ENCODE results near the gene ZNF182. TPM values are rescaled to one million over a fixed set of nuclear protein-coding genes. Genes with fewer than 3 reads are reported as not detected.

Gene ZNF182
- total and polyA plus RNA-seq, 2 experiments from 2014 or later, result 6.2 to 7.1 TPM

GRCh38 chrX:48003367-48003757 is 427 bp downstream of the ZNF182 start:
- H3K27me3 Mint-ChIP-seq (ENCODE audit: insufficient read depth, low read depth, poor library complexity), result no peaks in the 10 kb centered on the region
- Histone ChIP-seq H3K79me2 (replicated peaks; ENCODE audit: insufficient read depth) (peaks cover 23% of the 10 kb centered on the region), H3K36me3 (ENCODE audit: insufficient read depth) (no peaks in the 10 kb centered on the region), H3K4me1 (ENCODE audit: insufficient read depth) (no peaks in the 10 kb centered on the region), H3K9me2 (ENCODE audit: insufficient read depth) (no peaks in the 10 kb centered on the region), H2AFZ (0 out of 2 replicates have a peak overlapping the region, but pooled peaks have one; percentile 32), H3K4me2 (peak overlapping the region; percentile 78), H3K4me3 (peak overlapping the region; percentile 73), H4K20me1 (replicated peaks; ENCODE audit: insufficient read depth) (no peaks in the 10 kb centered on the region), H3F3A (replicated peaks; ENCODE audit: low read depth) (no peaks in the 10 kb centered on the region), H3K27me3 (ENCODE audit: insufficient read depth) (no peaks in the 10 kb centered on the region), H3K27ac (ENCODE audit: low read depth) (no peak overlapping the region)
- peaks cover 3% of the 10 kb centered on the region; the same call in 1 of the 3 replicates for H3K4me1 Mint-ChIP-seq
- H3K9me3 Mint-ChIP-seq, result no peaks in the 10 kb centered on the region
- DNase-seq (ENCODE audit: low spot score) (no peak), ATAC-seq (peak; percentile 58)
- no peak for TF ChIP-seq CREB1 (CRISPR knock-in tag; IDR thresholded peaks at IDR 0.05; ENCODE audit: low read depth)
- TF ChIP-seq, protein P1, sequence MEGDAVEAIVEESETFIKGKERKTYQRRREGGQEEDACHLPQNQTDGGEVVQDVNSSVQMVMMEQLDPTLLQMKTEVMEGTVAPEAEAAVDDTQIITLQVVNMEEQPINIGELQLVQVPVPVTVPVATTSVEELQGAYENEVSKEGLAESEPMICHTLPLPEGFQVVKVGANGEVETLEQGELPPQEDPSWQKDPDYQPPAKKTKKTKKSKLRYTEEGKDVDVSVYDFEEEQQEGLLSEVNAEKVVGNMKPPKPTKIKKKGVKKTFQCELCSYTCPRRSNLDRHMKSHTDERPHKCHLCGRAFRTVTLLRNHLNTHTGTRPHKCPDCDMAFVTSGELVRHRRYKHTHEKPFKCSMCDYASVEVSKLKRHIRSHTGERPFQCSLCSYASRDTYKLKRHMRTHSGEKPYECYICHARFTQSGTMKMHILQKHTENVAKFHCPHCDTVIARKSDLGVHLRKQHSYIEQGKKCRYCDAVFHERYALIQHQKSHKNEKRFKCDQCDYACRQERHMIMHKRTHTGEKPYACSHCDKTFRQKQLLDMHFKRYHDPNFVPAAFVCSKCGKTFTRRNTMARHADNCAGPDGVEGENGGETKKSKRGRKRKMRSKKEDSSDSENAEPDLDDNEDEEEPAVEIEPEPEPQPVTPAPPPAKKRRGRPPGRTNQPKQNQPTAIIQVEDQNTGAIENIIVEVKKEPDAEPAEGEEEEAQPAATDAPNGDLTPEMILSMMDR (conservative IDR thresholded peaks at IDR 0.05; ENCODE audit: low read depth in 2 of 2), result no peak
- no peak for TF ChIP-seq NANOG (IDR thresholded peaks at IDR 0.05; ENCODE audit: borderline replicate concordance)
- no peak for TF ChIP-seq ZNF114 (CRISPR knock-in tag; IDR thresholded peaks at IDR 0.05)
- TF ChIP-seq EZH2 (IDR thresholded peaks at IDR 0.05; ENCODE audit: low read depth, unreplicated experiment), result no peak
- TF ChIP-seq JUNB (IDR thresholded peaks at IDR 0.05; ENCODE audit: unreplicated experiment), result no peak
- no peak for TF ChIP-seq EZH2phosphoT487 (IDR thresholded peaks at IDR 0.05; ENCODE audit: unreplicated experiment)
- TF ChIP-seq POLR2AphosphoS5 (IDR thresholded peaks at IDR 0.05; ENCODE audit: low read depth), result no peak
- TF ChIP-seq, protein P2, sequence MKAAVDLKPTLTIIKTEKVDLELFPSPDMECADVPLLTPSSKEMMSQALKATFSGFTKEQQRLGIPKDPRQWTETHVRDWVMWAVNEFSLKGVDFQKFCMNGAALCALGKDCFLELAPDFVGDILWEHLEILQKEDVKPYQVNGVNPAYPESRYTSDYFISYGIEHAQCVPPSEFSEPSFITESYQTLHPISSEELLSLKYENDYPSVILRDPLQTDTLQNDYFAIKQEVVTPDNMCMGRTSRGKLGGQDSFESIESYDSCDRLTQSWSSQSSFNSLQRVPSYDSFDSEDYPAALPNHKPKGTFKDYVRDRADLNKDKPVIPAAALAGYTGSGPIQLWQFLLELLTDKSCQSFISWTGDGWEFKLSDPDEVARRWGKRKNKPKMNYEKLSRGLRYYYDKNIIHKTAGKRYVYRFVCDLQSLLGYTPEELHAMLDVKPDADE (IDR thresholded peaks at IDR 0.05), result no peak
- no peak for TF ChIP-seq REST (IDR thresholded peaks at IDR 0.05; ENCODE audit: unreplicated experiment)
- TF ChIP-seq, protein P3, sequence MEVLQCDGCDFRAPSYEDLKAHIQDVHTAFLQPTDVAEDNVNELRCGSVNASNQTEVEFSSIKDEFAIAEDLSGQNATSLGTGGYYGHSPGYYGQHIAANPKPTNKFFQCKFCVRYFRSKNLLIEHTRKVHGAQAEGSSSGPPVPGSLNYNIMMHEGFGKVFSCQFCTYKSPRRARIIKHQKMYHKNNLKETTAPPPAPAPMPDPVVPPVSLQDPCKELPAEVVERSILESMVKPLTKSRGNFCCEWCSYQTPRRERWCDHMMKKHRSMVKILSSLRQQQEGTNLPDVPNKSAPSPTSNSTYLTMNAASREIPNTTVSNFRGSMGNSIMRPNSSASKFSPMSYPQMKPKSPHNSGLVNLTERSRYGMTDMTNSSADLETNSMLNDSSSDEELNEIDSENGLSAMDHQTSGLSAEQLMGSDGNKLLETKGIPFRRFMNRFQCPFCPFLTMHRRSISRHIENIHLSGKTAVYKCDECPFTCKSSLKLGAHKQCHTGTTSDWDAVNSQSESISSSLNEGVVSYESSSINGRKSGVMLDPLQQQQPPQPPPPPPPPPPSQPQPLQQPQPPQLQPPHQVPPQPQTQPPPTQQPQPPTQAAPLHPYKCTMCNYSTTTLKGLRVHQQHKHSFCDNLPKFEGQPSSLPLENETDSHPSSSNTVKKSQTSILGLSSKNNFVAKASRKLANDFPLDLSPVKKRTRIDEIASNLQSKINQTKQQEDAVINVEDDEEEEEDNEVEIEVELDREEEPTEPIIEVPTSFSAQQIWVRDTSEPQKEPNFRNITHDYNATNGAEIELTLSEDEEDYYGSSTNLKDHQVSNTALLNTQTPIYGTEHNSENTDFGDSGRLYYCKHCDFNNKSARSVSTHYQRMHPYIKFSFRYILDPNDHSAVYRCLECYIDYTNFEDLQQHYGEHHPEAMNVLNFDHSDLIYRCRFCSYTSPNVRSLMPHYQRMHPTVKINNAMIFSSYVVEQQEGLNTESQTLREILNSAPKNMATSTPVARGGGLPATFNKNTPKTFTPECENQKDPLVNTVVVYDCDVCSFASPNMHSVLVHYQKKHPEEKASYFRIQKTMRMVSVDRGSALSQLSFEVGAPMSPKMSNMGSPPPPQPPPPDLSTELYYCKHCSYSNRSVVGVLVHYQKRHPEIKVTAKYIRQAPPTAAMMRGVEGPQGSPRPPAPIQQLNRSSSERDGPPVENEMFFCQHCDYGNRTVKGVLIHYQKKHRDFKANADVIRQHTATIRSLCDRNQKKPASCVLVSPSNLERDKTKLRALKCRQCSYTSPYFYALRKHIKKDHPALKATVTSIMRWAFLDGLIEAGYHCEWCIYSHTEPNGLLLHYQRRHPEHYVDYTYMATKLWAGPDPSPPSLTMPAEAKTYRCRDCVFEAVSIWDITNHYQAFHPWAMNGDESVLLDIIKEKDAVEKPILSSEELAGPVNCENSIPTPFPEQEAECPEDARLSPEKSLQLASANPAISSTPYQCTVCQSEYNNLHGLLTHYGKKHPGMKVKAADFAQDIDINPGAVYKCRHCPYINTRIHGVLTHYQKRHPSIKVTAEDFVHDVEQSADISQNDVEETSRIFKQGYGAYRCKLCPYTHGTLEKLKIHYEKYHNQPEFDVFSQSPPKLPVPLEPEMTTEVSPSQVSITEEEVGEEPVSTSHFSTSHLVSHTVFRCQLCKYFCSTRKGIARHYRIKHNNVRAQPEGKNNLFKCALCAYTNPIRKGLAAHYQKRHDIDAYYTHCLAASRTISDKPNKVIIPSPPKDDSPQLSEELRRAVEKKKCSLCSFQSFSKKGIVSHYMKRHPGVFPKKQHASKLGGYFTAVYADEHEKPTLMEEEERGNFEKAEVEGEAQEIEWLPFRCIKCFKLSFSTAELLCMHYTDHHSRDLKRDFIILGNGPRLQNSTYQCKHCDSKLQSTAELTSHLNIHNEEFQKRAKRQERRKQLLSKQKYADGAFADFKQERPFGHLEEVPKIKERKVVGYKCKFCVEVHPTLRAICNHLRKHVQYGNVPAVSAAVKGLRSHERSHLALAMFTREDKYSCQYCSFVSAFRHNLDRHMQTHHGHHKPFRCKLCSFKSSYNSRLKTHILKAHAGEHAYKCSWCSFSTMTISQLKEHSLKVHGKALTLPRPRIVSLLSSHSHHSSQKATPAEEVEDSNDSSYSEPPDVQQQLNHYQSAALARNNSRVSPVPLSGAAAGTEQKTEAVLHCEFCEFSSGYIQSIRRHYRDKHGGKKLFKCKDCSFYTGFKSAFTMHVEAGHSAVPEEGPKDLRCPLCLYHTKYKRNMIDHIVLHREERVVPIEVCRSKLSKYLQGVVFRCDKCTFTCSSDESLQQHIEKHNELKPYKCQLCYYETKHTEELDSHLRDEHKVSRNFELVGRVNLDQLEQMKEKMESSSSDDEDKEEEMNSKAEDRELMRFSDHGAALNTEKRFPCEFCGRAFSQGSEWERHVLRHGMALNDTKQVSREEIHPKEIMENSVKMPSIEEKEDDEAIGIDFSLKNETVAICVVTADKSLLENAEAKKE (CRISPR knock-in tag; IDR thresholded peaks at IDR 0.05), result no peak
- TF ChIP-seq STAT1 (IDR thresholded peaks at IDR 0.05; ENCODE audit: unreplicated experiment), result no peak
- TF ChIP-seq ZNF331 (CRISPR knock-in tag; IDR thresholded peaks at IDR 0.05; ENCODE audit: low read depth), result no peak
- peak overlapping the region; percentile 98 for H3K27ac Mint-ChIP-seq
- peak overlapping the region; percentile 99 for H3K4me3 Mint-ChIP-seq
- peaks cover 8% of the 10 kb centered on the region; the same call in 2 of the 3 replicates for H3K36me3 Mint-ChIP-seq (ENCODE audit: low read depth)

Data from GM23338 (cell line).